GM12878 (cell line): Measurements from ENCODE around the gene SLIT1. TPM values are rescaled to one million over a fixed set of nuclear protein-coding genes. Genes with fewer than 3 reads are reported as not detected.

Experiments used
- ATAC-seq: fragments of 200-7000 bp; cut with Tn5 transposase; 3 replicates; pipeline ENCODE4 v1.9.1; 2020; ENCODE audit warnings: mild to moderate bottlenecking, moderate library complexity
- BruUV-seq: library from RNA; stranded (reverse); fragments of 400-500 nt; replicated peaks from 2 replicates; lab custom pipeline; 2021; lab: Mats Ljungman, UMichigan
- CTCF ChIA-PET: fragments of 300-600 bp; sonication (Branson Sonifier 250); formaldehyde crosslinking; extraction: SDS; loops from one replicate; lab custom pipeline; 2021; ENCODE audit warnings: inconsistent platforms; lab: Yijun Ruan, JAX
- POLR2A ChIA-PET: fragments of 350-600 bp; formaldehyde crosslinking; extraction: SDS; loops from one replicate; lab custom pipeline; 2021; ENCODE audit warnings: inconsistent platforms; lab: Charles Lee
- RAD21 ChIA-PET: fragments of 300-600 bp; sonication (Branson Sonifier 250); formaldehyde crosslinking; loops from one replicate; lab custom pipeline; 2023; ENCODE audit warnings: antibody characterized with exemption; ENCODE audit not compliant: unreplicated experiment; lab: Charles Lee
- SMC1A ChIA-PET: fragments of 300-600 bp; sonication (Branson Sonifier 250); formaldehyde crosslinking; loops from one replicate; lab custom pipeline; 2023; ENCODE audit not compliant: unreplicated experiment, uncharacterized antibody; lab: Charles Lee
- DNase-seq: peaks from one replicate; pipeline ENCODE4 v3.0.0-alpha.2; 2011; ENCODE audit warnings: low read depth, low spot score
- FAIRE-seq: peaks from 3 replicates; lab custom pipeline; 2011; peaks lifted over from hg19 to GRCh38; lab: Jason Lieb, UNC
- H2AFZ ChIP-seq: 2 replicates; pipeline ENCODE4 v1.6.0; 2011; ENCODE audit warnings: low read depth, low read length, control low read depth; ENCODE audit not compliant: control insufficient read depth
- H3K27ac ChIP-seq: 2 replicates; pipeline ENCODE4 v1.5.1; 2011; ENCODE audit warnings: control low read depth; ENCODE audit not compliant: control insufficient read depth, insufficient read depth
- H3K27me3 ChIP-seq, 2 experiments: replicated peaks in 1 of 2; 2 replicates each; pipeline versions ENCODE4 v1.6.0 to v1.6.1; 2011; ENCODE audit warnings: low read length in 1 of 2; ENCODE audit not compliant: control insufficient read depth in 2 of 2, insufficient read depth in 2 of 2
- H3K36me3 ChIP-seq, 2 experiments: 2 replicates each; pipeline ENCODE4 v1.5.1; 2011; ENCODE audit warnings: low read length in 1 of 2; ENCODE audit not compliant: control insufficient read depth in 2 of 2, insufficient read depth in 2 of 2
- H3K4me1 ChIP-seq: 2 replicates; pipeline ENCODE4 v1.6.1; 2011; ENCODE audit warnings: mild to moderate bottlenecking, low read length, moderate library complexity, mixed read lengths; ENCODE audit not compliant: control insufficient read depth, insufficient read depth
- H3K4me2 ChIP-seq: 2 replicates; pipeline ENCODE4 v1.6.0; 2011; ENCODE audit warnings: control low read depth; ENCODE audit not compliant: control insufficient read depth, insufficient read depth
- H3K4me3 ChIP-seq: fragments of 200-600 bp; sonication (generic); 2 replicates; pipeline ENCODE4 v1.5.1; 2016
- H3K79me2 ChIP-seq: 2 replicates; pipeline ENCODE4 v1.6.0; 2011; ENCODE audit warnings: low read length; ENCODE audit not compliant: control insufficient read depth, insufficient read depth
- H3K9ac ChIP-seq: 2 replicates; pipeline ENCODE4 v1.8.0; 2011; ENCODE audit warnings: low read length, control low read depth, mixed read lengths; ENCODE audit not compliant: control insufficient read depth, insufficient read depth
- H3K9me3 ChIP-seq: replicated peaks from 3 replicates; pipeline ENCODE4 v1.5.1; 2011; ENCODE audit warnings: mild to moderate bottlenecking, low read length; ENCODE audit not compliant: control insufficient read depth, insufficient read depth
- H4K20me1 ChIP-seq: 2 replicates; pipeline ENCODE4 v1.6.0; 2011; ENCODE audit not compliant: control insufficient read depth, insufficient read depth
- CHD4 ChIP-seq: fragments of 200-600 bp; sonication (generic); IDR thresholded peaks from 2 replicates; pipeline ENCODE4 v1.6.1; 2016; ENCODE audit warnings: mild to moderate bottlenecking
- CUX1 ChIP-seq: IDR thresholded peaks from 2 replicates; pipeline ENCODE4 v1.6.1; 2012; ENCODE audit warnings: improper control_type of control experiment, low read depth, low read length; ENCODE audit not compliant: insufficient replicate concordance
- LARP7 ChIP-seq: fragments of 450-650 bp; IDR thresholded peaks from 2 replicates; pipeline ENCODE4 v1.6.1; 2017; ENCODE audit warnings: mild to moderate bottlenecking
- MEF2A ChIP-seq: IDR thresholded peaks from 2 replicates; pipeline ENCODE4 v1.6.1; 2011; ENCODE audit warnings: low read depth, mild to moderate bottlenecking, low read length, moderate library complexity; ENCODE audit not compliant: insufficient read depth
- NFYB ChIP-seq: IDR thresholded peaks from 2 replicates; pipeline ENCODE4 v1.6.1; 2011; ENCODE audit warnings: low read depth, mild to moderate bottlenecking, low read length, improper control_type of control experiment, moderate library complexity; ENCODE audit not compliant: insufficient read depth
- POLR2A ChIP-seq: IDR thresholded peaks from 2 replicates; pipeline ENCODE4 v1.6.1; 2011; ENCODE audit warnings: low read depth, mild to moderate bottlenecking, low read length
- SP1 ChIP-seq: IDR thresholded peaks from one replicate; pipeline ENCODE4 v1.6.1; 2011; ENCODE audit warnings: low read depth, low read length
- USF2 ChIP-seq: IDR thresholded peaks from 2 replicates; pipeline ENCODE4 v1.6.1; 2011; ENCODE audit warnings: low read depth, low read length, improper control_type of control experiment, borderline replicate concordance
- WGBS: methylation state at CpG from one replicate; pipeline ENCODE4 v1.1.6; 2016; ENCODE audit warnings: low lambda C conversion rate; ENCODE audit not compliant: insufficient replicate concordance, insufficient coverage; ENCODE audit errors: missing lambda C conversion rate; 5-methylcytosine and 5-hydroxymethylcytosine counted together
- in situ Hi-C: fragments of 300-500 bp; cut with MboI; formaldehyde crosslinking; loops from 9 replicates; pipeline ENCODE4 v1.14.3; 2018; ENCODE audit warnings: mixed read lengths
- intact Hi-C: fragments of 100-400 bp; cut with micrococcal nuclease; formaldehyde crosslinking; loops from one replicate; pipeline ENCODE4 v1.14.2; 2022; ENCODE audit not compliant: unreplicated experiment
- polyA plus RNA-seq, 11 experiments: library from polyadenylated mRNA; depleted of rRNA in 4 of 11; unstranded in 6 of 11; stranded (reverse) in 5 of 11; fragments of >200 nt; fragmentation: Nextera tagmentation in 4 of 11; fragmentation: Illumina TruSeq in 1 of 11; extraction: Ambion mirVana in 4 of 11; extraction: Trizol in 1 of 11; gene quantifications; 1 replicate in 1 of 11; 2 replicates in 10 of 11; pipeline versions ENCODE4 v1.2.1 to v1.2.3, GENCODE V29; 2011 to 2016; ENCODE audit warnings: inconsistent platforms in 2 of 11, missing spikeins in 2 of 11, low read depth in 1 of 11
- total RNA-seq, 4 experiments: library from RNA; depleted of rRNA in 3 of 4; stranded (reverse); fragments of >200 nt in 3 of 4; fragmentation: Illumina TruSeq in 1 of 4; extraction: Trizol in 1 of 4; gene quantifications; 2 replicates each; pipeline versions ENCODE4 v1.2.1 to v1.2.3, GENCODE V29; 2013 to 2021

SLIT1 gene
- total and polyA plus RNA-seq, 10 of the 15 experiments (the other 5 are each of a cell fraction or from before 2014, with no cell fraction given): 0.04 to 0.19 (median 0.06) TPM; not detected in 4

DNA sequence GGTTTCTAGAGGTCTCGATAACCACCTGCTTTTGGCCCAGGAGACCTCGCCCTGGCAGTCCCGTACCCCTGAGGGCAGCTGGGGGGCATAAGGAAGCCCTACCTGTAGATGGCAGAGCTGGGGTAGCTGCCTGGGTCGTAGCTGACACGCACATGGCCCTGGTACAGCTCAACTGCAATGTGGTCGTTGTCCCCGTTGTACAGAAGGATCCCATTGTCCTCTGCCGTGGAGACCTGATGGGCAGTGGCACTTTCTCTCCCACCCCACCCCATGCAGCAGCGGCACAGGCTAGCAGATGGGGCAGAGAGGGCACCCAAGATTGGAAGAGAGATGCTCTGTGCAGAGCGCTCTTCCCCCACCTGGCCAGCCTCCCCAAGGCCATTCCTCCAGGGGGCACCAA is 181.2 kb downstream of the SLIT1 start:
- RAD21 ChIA-PET: no interaction called here

GRCh38 chr10:97003804-97004201 is 182.0 kb downstream of the SLIT1 start:
- H3K9ac ChIP-seq: no peak overlapping the region
- ChIA-PET RAD21 (no interaction called here), SMC1A (interaction anchor here (1.0 to 1.4 kb wide), 3 partner anchors 9 to 21 kb away, joined by 3 to 4 read pairs (median 3); no protein-coding TSS in a partner anchor), CTCF (interaction anchor here (1.5 to 2.0 kb wide), 2 partner anchors 21 to 93 kb away, joined by 5 to 7 read pairs; no protein-coding TSS in a partner anchor), POLR2A (no interaction called here)
- H3K4me2 ChIP-seq: no peak overlapping the region
- 42% methylated on average over 8 of the region's 8 CpGs for WGBS
- in situ Hi-C loops: no loop called here
- H2AFZ ChIP-seq: no peak overlapping the region
- H3K4me1 ChIP-seq: no peaks in the 10 kb centered on the region
- intact Hi-C loops: no loop called here
- H3K27ac ChIP-seq: no peak overlapping the region
- ATAC-seq: no peak
- no peaks in the 10 kb centered on the region for H3K36me3 ChIP-seq
- no peak for FAIRE-seq
- BruUV-seq: no TSS peak
- H3K27me3 ChIP-seq: no peaks in the 10 kb centered on the region
- no peak for DNase-seq
- no peak overlapping the region for H3K4me3 ChIP-seq
- no peaks in the 10 kb centered on the region for H3K79me2 ChIP-seq
- H4K20me1 ChIP-seq: no peaks in the 10 kb centered on the region
- H3K9me3 ChIP-seq: no peaks in the 10 kb centered on the region; the same call in 1 of the 3 replicates
- TF ChIP-seq USF2 (no peak), NFYB (no peak), CUX1 (no peak), LARP7 (no peak), CHD4 (no peak), POLR2A (no peak), SP1 (no peak)

More for the DNA sequence above, 181.2 kb downstream of the SLIT1 start:
- CTCF ChIA-PET: interaction anchor here (1.5 to 2.0 kb wide), 2 partner anchors 21 to 94 kb away, joined by 5 to 7 read pairs; no protein-coding TSS in a partner anchor
- WGBS: 61% methylated on average over 10 of the region's 10 CpGs
- no TSS peak for BruUV-seq
- SMC1A ChIA-PET: interaction anchor here (1.1 to 1.4 kb wide), 2 partner anchors 9 to 11 kb away, joined by 3 to 4 read pairs; no protein-coding TSS in a partner anchor
- Histone ChIP-seq H3K9ac (no peak overlapping the region), H3K27me3 (no peaks in the 10 kb centered on the region), H3K27ac (no peak overlapping the region), H3K9me3 (no peaks in the 10 kb centered on the region; the same call in 1 of the 3 replicates), H3K4me1 (no peaks in the 10 kb centered on the region), H3K36me3 (no peaks in the 10 kb centered on the region), H2AFZ (no peak overlapping the region), H3K4me2 (no peak overlapping the region), H3K4me3 (no peak overlapping the region), H4K20me1 (no peaks in the 10 kb centered on the region), H3K79me2 (no peaks in the 10 kb centered on the region)
- no peak for TF ChIP-seq MEF2A
- in situ Hi-C loops (no loop called here), intact Hi-C loops (no loop called here)
- ATAC-seq (no peak), DNase-seq (no peak), FAIRE-seq (no peak)
- POLR2A ChIA-PET: interaction anchor here (0.6 kb wide), 1 partner anchor 135 kb away, joined by 3 read pairs; no protein-coding TSS in a partner anchor
